CMK (cell line): ENCODE measurements around the gene RPGRIP1.
"Not testable (repeated sequence)": the region's sequence is repeated elsewhere in the genome, so short reads cannot be mapped to it uniquely, and the experiment has no call there.

Source experiments
- DNase-seq: peaks from one replicate; pipeline ENCODE4 v3.0.0-alpha.2; 2010; ENCODE audit warnings: low read depth

RPGRIP1 gene

GRCh38 chr14:21258889-21259787 is 20.7 kb upstream of the RPGRIP1 start:
- no peak for DNase-seq

DNA sequence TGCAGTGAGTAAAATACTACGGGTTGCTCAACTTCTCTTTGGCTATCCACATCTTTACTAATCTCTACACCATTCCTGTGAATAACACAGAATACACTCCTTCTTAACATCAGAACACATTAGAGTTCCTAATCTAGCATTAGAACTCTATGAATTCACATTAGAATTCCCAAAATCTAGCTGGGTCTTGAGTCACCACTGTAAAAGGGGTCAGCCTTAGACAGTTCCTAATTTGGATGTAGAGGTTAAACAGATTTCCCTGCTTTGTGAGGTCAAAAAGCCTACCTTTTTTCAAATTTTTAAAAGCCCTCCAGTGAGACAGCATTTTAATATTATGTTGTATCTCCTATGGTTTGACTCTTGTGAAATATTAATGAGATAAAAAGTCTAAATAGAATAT is 18.1 kb upstream of the RPGRIP1 start:
- DNase-seq = no peak

GRCh38 chr14:21262410-21262809 is 17.5 kb upstream of the RPGRIP1 start:
- DNase-seq = no peak

- DNase-seq = no peak
Measured at GRCh38 chr14:21263284-21264024, 16.4 kb upstream of the RPGRIP1 start.

DNA sequence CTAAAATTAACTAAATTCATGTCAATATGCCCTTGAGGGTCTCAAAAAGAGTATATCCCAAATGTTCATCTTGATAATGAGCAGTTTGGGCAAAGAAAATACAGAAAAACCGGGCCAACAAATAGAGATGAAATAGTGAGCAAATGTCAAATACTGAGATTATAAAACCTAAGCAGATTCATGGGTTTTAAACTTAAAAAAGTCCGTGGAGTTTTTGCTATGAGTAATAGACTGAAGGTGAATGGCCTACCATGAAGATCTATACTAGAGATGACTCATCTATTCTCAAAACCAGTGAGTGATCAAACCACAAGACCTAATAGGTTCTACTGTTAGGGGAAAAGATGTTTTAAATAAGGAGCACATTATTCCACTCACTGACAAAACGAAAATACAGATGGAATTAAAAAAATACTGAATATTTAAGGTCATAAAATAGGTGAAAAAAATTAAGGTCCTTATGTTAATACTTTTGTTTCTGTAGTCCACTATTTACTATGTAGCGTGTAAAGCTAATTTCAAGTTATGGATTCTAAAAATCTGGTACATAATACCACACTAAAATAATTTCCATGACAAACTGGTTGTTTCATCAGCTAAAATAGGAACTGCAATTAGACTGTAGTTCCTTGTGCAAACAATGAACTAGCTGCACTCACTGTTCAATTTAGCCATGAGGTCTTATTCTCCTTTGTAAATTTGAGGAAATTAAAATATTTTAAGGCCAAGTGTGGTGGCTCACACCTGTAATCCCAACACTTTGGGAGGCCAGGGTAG is 15.7 kb upstream of the RPGRIP1 start:
- no peak for DNase-seq

DNA sequence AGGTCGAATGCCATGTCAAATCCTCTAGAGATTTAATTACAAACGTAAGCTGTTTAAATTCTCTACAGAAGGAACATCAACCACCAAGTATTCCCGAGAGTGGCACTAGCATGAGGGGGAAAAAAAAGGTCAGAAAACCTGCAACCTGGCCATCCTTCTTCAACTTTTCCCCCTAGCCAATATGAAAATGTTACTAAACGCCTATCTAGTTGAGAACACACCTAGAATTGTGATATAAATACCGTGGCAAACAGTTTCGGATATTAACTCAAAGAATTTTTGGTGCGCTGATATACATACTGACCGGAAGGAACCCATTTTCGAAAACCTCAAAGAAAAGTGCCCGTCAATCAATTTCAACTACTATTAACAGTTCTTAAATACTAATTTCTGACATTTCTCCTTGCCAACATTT is 12.4 kb upstream of the RPGRIP1 start:
- no peak for DNase-seq

GRCh38 chr14:21267886-21268616 is 11.8 kb upstream of the RPGRIP1 start:
- DNase-seq = no peak

- peak; percentile 42 for DNase-seq
Measured at GRCh38 chr14:21268617-21269251, 11.1 kb upstream of the RPGRIP1 start.

DNA sequence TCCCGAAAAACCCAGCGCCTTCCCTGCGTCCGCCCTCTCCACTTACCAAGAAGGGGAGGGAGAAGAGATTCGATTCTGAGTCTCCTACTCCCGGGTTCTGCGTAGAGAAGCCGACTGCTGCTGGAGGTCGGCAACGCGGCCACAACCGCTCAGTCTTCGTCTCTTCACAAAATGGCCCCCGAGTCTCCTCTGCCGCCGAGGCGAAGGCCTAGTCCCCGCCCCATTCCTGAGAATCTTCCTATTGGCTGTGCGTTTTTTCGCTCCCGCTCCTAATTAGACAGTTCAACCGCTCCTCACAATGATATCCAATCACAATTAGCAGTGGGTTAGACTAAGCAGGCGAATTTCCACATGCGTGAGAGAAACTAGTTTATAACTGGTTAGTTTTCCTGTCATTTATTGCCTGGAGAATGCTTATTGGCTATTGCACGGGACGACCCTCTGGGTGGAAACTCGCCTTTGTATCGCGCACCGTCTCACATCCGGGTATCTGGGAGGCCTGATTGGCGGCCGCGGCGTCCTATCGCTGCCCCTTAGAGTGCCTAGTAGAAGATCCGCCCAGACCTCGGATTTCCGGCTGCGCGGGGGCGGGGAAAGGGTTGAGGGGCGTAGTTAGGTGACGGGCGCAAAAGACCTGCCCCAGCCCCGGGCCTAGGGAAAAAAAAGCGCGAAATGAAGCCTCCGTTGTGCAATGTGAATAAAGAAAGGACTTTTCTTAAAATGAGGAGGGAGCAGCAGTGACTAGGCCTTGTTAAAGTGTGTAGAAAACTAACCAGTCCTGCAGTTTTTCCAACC is 10.4 kb upstream of the RPGRIP1 start, which contains the start of gene HNRNPC:
Gene HNRNPC, minus strand, starts transcription at position 191 of the 795 bp plus-strand sequence. CDS start 35,249 bp downstream, outside the sequence.
- DNase-seq = peak; percentile 96

DNA sequence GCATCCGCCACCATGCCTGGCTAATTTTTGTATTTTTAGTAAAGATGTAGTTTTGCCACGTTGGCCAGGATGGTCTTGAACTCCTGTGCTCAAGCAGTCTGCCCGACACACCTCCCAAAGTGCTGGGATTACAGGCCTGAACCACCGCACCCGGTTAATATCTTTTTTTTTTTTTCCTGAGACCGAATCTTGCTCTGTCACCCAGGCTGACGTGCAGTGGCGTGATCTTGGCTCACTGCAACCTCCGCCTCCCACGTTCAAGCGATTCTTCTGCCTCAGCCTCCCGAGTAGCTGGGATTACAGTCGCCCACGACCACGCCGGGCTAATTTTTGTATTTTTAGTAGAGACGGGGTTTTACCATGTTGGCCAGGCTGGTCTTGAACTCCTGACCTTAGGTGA is 7.2 kb upstream of the RPGRIP1 start:
- DNase-seq = not testable (repeated sequence)

DNA sequence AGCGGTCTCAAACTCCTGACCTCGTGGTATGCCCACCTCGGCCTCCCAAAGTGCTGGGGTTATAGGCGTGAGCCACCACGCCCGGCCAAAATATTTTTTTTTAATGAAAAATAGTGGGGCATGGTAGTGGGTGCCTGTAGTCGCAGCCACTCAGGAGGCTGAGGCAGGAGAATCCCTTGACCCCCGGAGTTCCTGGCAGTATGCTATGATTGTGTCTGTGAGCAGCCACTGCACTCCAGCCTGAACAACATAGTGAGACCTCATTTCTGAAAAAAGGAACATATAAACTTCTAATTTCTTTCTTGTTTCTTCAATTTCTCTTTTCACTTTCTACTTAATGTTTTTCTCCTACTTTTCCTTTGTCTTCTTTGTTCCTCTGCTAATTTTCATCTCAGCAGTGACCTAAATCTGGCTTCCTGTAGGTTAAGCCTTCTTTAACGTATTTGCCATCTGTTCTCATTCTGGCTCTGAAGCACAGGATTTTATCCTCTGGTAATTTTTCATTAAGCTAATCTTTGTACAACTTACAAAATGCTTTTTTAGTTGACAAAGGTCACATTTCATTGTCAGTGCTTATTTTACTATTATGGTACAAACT is 4.5 kb upstream of the RPGRIP1 start:
- no peak for DNase-seq

DNA sequence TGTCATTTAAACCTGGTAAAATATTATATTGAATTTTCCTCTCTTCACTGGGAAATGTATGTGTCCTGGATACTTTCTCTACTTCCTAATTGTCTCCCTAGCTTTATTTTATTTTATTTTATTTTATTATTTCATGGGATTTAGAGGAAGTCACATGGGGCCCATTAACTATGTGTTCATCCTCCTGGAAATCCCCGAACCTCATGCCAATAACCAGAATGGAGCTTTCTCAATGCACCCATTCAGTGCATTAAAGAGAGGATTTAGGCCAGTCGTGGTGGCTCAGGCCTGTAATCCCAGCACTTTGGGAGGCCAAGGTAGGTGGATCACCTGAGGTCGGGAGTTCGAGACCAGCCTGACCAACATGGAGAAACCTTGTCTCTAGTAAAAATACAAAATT is 1.3 kb upstream of the RPGRIP1 start:
- DNase-seq = no peak

DNA sequence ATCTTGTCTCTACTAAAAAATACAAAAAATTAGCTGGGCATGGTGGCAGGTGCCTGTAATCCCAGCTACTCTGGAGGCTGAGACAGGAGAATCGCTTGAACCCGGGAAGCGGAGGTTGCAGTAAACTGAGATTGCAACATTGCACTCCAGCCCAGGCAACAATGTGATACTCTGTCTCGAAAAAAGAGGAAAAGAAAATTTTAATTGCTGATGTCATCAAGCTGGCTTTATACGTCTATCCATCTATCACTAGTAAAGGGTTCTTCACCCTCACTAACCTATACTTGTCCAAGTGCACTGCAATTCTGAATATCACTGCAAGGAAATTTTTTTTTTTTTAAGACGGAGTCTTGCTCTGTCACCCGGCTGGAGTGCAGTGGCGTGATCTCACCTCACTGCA is 2.0 kb downstream of the RPGRIP1 start:
- not testable (repeated sequence) for DNase-seq

DNA sequence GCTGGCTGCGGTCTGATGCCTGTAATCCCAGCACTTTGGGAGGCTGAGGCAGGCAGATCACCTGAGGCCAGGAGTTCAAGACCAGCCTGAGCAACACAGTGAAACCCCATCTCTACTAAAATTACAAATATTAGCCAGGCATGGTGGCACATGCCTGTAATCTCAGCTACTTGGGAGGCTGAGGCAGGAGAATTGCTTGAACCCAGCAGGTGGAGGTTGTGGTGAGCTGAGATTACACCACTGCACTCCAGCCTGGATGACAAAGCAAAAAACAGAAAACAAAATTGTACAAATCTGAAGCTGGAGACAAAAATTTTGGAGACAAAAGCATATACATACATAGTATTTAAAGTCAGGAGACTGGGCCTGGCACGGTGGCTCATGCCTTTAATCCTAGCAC is 6.6 kb downstream of the RPGRIP1 start:
- not testable (repeated sequence) for DNase-seq

- no peak for DNase-seq
Measured at GRCh38 chr14:21287168-21287567, 7.3 kb downstream of the RPGRIP1 start.

GRCh38 chr14:21294026-21294425 is 14.1 kb downstream of the RPGRIP1 start:
- not testable (repeated sequence) for DNase-seq

GRCh38 chr14:21298358-21298757 is 18.5 kb downstream of the RPGRIP1 start:
- DNase-seq = no peak

GRCh38 chr14:21299562-21300130 is 19.8 kb downstream of the RPGRIP1 start:
- no peak for DNase-seq

DNA sequence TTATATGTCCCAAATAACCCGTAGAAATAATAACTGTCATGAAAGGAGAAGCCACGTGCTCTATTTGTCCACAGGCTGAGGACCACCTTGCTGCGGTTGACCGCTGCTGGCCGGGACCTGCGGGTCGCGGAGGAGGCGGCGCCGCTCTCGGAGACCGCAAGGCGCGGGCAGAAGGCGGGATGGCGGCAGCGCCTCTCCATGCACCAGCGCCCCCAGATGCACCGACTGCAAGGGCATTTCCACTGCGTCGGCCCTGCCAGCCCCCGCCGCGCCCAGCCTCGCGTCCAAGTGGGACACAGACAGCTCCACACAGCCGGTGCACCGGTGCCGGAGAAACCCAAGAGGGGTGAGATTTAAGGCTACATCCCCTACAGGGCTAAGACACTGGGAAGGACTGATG is 21.0 kb downstream of the RPGRIP1 start:
- peak; percentile 42 for DNase-seq
